EL (cell line): Measurements from ENCODE around the gene THSD1.
"Not testable (repeated sequence)": the region's sequence is repeated elsewhere in the genome, so short reads cannot be mapped to it uniquely, and the experiment has no call there.

Source experiments
- DNase-seq: peaks from one replicate; pipeline ENCODE4 v3.0.0-alpha.2; 2016

The THSD1 gene

GRCh38 chr13:52353193-52353592, 52.8 kb downstream of the THSD1 start:
- peak; percentile 52 for DNase-seq

GRCh38 chr13:52348983-52349780, 56.8 kb downstream of the THSD1 start:
- DNase-seq, result peak; percentile 83

- peak; percentile 88 for DNase-seq
These were observed 57.9 kb downstream of the THSD1 start for GRCh38 chr13:52348071-52348470.

- no peak for DNase-seq
These were observed 60.2 kb downstream of the THSD1 start for GRCh38 chr13:52345631-52346251.

- peak; percentile 15 for DNase-seq
These were observed 60.9 kb downstream of the THSD1 start for GRCh38 chr13:52345048-52345447.

- no peak for DNase-seq
These were observed 61.9 kb downstream of the THSD1 start for GRCh38 chr13:52344108-52344507.

- DNase-seq, result not testable (repeated sequence)
These were observed 63.8 kb downstream of the THSD1 start for GRCh38 chr13:52342203-52342602.

- DNase-seq, result not testable (repeated sequence)
These were observed 68.0 kb downstream of the THSD1 start for GRCh38 chr13:52337828-52338455.

GRCh38 chr13:52334107-52334506, 71.9 kb downstream of the THSD1 start:
- not testable (repeated sequence) for DNase-seq

- not testable (repeated sequence) for DNase-seq
These were observed 74.1 kb downstream of the THSD1 start for GRCh38 chr13:52331844-52332243.
